Right kidney (tissue), 1 donor: Measurements from ENCODE around the gene PPP1R3G.
"Not testable (repeated sequence)": the region's sequence is repeated elsewhere in the genome, so short reads cannot be mapped to it uniquely, and the experiment has no call there.

Source experiments
- DNase-seq: peaks from one replicate; pipeline ENCODE4 v3.0.0-alpha.2; 2016

Gene PPP1R3G

GRCh38 chr6:5119090-5119951, 34.2 kb downstream of the PPP1R3G start:
- DNase-seq, result no peak

GRCh38 chr6:5120011-5120410, 34.9 kb downstream of the PPP1R3G start:
- no peak for DNase-seq

DNA sequence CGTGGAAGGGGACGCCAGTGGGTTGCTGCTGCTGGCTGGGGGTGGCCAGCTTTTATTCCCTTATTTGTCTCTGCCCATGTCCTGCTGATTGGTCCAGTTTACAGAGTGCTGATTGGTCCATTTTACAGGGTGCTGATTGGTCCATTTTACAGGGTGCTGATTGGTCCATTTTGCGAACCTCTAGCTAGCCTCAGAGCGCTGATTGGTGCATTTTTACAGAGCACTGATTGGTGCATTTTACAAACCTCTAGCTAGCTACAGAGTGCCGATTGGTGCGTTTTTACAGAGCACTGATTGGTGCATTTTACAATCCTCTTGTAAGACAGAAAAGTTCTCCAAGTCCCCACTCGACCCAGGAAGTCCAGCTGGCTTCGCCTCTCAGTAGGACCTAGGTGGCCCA, 35.4 kb downstream of the PPP1R3G start:
- DNase-seq, result not testable (repeated sequence)

DNA sequence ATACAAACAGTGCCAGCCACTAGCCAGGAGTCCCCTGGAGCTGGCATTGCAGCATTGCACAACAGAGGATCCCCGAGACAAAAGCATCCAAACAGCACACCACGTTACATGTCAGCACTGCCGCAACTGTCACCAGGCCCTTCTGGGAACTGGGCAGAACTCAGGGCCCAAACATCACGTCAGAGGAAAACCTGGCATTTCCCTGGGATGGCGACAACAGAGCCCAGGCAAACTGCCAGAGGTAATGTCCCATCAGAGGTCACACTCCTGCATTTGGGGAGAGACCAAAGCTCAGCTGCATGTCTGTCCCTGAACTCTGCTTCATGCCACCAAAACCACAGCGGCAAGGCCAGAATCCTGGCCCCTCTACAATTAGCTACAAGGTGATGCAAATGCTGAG, 36.3 kb downstream of the PPP1R3G start:
- no peak for DNase-seq

DNA sequence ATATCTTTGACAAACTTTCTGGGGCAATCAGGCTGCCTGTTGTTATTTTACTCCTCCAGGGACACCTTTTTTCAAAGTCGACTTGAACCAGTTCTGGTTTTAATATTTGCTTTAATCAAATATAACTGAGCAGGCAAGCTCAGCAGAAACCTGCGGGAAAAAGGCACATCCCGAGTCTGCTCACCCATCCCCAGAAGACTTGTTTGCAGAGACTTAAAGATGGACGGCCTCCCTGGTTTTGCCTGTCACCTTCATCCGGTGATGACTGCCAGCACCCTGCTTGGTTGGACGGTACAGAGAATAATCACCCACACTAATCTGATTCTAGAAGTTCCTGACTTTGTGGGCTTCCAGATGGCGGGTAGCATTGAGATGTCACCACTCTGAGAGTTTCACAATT, 36.8 kb downstream of the PPP1R3G start:
- no peak for DNase-seq

GRCh38 chr6:5122504-5123112, 37.5 kb downstream of the PPP1R3G start:
- DNase-seq, result no peak

DNA sequence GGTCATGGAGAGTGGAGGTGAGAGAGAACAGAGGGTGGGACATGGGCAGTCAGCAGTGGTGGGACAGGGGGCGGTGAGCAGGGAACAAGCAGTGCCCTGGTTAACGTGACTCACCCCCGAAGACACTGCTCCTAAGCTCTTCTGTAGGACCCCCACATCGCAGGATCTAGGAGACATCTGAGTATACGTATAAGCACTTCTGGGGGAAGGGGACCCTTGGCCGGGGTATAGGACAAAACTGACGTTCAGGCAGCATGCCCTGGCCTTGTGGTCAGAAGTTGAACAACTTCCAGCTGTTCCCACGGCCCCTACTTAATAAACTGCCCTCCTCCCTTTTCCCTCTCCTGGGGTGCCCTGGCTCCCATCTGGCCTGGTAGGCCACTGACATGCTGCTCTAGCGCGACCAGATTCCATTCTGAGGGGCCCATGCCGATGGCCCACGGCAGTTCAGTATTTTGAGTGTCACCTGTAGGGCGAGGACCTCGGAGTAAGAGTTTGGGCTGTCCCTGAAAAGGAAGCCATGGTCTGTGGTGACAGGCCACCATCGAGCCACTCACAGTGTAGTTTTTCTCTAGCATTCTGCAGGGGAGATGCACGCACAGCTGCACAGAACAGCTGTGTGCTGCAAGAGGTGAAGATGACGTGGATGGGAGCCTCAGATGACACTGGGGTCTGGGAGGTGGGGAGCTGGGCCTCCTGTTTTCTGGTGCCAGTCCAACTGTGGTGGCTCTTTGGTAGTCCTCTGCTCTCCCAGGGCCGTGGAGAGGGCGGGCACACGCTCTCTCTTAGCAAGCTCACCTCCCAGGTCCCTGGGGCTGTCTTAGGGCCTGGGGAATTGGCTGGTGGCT, 38.4 kb downstream of the PPP1R3G start:
- no peak for DNase-seq

DNA sequence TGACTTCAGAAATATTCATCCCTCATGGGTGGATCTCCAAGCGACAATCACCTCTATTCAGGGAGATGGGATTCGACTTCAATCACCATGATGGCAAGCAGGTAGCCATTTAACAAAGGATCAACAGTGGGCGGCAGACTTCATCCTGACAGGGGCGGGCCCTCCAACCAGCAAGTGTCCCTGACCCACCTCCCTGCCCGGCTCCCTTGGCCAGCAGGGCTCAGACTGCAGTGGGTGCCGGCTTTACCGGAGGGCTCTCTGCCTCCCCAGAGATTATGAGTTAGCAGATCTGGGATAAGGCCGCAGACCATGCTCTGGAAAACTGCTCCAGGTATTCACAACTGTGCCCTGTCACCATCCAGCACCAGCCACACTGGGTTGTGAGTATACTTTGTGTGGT, 39.4 kb downstream of the PPP1R3G start:
- no peak for DNase-seq

DNA sequence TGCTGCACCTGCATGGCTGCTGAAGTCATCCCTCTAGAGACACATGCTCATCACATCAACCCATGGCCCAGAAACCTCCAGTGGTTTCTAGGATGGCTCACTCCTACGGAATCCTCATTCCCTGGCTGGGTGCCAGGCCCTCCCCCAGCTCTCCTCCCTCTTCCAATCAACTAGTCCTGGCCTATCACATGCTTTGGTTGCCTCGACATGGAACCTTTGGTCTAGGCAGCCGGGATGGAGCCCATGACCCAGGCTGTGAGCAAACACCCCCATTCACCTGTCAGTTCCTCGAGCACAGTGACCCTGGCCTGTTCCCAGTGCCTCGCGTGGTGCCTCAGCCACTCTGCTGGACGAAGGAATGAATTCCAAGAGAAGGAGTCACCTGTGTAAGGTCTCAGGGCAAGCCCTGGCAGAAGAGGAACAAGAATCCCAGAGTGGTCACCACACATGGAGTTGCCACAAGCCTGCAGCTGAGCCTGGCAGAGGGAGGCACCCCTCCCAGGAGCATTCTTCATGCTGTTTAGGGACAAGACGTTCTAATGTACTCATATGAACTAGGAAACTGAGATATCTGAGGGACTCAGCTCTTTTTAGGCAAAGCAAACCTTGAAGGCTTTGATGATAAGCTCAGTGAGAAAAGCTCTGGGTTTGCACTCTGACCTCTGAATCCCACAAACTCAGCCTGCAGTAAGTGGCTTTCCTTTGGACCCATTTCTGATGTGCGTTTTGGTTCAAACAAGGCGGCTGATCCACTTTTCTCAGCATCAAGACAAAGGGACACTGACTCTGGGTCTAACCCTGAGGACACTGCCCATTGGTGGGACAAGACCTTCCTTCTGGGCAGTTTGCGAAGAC, 40.2 kb downstream of the PPP1R3G start:
- no peak for DNase-seq

GRCh38 chr6:5126214-5126613, 41.1 kb downstream of the PPP1R3G start:
- DNase-seq, result no peak

- DNase-seq, result no peak
These were observed 42.1 kb downstream of the PPP1R3G start for GRCh38 chr6:5127106-5127687.

DNA sequence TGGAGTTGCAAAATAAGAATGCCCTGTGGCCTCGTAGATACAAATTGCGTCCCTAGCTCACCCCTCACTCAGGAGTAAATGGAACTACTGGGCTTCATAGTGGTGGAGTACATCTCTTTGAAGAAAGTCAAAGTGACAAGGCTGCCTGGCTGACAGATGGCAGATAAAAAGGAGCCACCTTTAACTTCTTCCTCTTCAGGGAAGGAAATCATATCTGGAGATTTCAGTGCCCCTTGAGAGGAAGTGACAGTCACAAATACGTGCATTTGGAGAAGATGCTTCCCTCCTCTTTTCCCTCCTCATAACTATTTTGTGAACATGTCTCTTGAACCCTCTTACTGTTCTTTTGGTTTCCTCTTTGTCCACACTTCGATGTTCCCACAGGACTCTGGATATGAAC, 43.2 kb downstream of the PPP1R3G start:
- no peak for DNase-seq

- no peak for DNase-seq
These were observed 45.2 kb downstream of the PPP1R3G start for GRCh38 chr6:5130135-5130866.

DNA sequence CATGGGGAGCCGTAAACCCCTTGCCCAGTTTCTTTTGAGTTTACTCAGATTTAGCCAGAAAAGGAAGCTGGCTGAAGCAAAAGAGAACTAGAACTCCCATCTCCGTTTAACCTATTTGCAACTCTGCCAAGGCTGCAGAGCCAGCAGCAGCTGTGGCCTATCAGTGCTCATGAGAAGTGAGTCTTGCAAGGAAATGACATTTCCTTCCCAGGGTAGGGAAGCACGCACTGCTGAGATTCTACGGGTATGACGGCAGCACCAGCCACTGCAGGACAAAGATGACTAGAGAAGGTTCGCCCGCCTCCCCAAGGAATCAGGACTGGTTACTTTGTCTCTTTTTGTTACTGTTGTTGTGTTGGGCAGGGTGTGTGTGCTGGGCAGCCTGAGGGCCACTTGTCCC, 47.6 kb downstream of the PPP1R3G start:
- peak; percentile 49 for DNase-seq

DNA sequence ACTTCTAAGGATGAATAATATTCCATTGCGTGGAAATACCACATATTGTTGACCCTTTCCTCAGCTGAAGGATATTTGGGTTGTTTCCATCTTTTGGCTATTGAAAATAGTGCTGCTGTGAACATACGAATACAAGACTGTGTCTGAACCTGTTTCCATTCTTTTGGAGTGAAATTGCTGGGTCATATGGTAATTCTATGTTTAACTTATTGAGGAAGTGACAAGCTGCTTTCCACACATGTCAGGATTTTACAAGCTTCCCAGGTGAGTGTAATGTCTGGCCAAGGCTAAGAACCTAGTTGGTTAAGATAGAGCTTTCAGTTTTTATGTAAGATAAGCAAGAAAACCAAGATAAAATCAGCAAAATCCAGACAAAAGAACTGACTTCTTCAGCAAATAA, 48.8 kb downstream of the PPP1R3G start:
- DNase-seq, result no peak

DNA sequence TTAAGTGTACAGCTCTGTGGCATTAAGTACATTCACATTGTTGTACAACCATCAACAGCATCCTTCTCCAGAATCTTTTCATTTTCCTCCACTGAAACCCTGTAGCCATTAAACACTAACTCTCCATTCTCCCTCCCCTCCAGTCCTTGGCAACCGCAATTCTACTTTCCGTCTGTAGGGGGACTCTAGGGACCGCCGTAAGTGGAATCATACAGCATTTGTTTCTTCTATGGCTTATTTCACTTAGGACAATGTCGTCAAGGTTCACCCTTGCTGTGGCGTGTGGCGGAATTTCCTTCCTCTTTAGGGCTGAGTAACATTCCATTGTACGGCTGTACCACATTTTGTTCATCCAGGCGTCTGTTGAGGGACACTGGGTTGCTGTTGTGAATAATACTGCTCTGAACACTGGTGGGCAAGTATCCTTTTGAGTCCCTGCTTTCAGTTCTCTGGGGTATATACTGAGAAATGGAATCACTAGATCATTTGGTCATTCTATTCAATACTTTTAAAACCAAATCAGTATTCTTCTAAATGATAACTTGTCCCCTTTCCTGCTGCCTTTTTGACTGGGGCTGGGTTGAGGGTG, 50.7 kb downstream of the PPP1R3G start:
- DNase-seq, result no peak

- DNase-seq, result no peak
These were observed 51.7 kb downstream of the PPP1R3G start for GRCh38 chr6:5136851-5137250.
